NCI-H2227 (cell line): ENCODE results near the gene PPID.
"Not testable (repeated sequence)": the region's sequence is repeated elsewhere in the genome, so short reads cannot be mapped to it uniquely, and the experiment has no call there.

ENCODE experiments used
- DNase-seq: peaks from one replicate; lab custom pipeline; 2025; ENCODE audit not compliant: unreplicated experiment; lab: John Stamatoyannopoulos, UW

Gene PPID

DNA sequence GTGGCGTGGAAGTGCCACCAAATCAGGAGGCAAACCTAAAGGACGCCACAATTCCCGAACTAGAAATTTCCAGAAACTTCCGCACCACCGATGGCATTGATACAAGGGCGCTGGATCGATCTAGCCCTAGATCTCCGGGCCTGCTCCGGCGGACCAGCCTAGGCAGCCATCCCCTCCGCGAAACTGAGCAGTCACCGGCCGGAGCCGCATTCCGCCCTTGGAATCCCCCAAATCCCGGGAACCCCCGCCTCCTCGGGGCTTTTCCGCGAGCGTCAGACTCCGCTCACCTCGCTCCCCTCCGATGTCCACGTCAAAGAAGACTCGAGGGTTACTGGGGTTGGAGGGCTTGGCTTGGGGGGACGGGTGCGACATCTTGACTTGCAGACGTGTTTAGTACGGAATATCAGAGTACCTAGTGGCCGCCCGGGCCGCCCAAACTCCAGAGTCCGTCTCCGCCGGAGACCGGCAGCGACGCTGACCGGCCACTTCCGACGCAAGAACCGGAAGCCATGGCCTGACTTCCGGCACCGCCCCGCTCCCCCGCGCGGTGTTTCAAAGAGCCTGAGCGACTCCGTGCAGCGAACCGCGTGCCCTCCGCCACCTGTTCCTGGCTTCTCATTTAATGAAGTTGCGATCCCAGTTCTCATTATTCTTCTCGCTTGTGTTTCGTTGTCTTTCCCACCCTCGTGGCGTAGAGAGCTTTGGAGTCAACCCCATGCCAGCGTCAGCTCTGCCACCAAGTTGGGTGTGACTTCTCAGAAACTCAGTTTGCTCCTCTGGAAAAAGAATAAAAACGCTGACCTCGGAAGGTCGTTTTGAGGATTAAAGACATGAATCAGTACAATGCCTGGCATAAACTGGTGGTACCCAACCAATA, at the start of gene PPID:
TSS of gene PPID (minus strand) at position 480 of the 877 bp plus-strand sequence. CDS start at position 372, 108 bp downstream.
- peak; percentile 84 for DNase-seq

DNA sequence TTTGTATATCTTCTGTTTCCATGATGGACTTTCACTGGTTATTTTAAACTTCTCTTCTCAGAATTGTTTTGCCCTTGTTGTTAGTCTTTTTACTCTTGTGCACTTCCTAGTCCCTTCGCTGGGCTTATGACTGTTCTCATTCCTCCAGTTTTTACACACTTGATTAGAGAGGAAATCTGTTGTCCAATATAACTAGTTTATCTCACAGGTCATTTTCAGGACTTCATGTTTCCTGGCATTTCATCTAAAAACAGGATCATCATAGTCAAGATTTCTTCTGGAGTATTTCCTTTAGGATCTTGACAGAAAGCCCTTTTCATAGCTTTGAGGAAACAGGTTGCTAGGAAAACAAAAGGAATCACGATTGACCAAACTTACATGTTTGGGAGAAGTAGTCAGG, 48.6 kb upstream of the PPID start:
- DNase-seq, result no peak

DNA sequence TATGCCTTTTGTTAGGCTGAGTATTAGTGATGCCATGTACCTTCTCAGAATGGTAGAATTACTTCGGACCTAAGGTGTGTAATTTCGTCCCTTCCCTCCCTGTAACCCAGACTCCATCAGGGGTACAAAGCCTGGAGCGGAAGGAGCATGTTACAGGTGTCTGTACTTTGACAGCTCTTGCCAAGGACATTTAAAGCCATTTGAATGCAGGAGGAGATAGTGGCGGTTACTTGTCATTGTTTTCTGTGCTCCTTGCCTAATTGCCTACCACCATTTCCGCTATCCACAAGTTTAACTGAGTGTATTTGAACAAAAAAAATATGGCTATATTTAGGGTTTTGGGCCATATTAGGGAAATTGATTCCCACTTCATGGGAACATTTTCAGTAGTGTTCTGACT, 47.5 kb upstream of the PPID start:
- no peak for DNase-seq

DNA sequence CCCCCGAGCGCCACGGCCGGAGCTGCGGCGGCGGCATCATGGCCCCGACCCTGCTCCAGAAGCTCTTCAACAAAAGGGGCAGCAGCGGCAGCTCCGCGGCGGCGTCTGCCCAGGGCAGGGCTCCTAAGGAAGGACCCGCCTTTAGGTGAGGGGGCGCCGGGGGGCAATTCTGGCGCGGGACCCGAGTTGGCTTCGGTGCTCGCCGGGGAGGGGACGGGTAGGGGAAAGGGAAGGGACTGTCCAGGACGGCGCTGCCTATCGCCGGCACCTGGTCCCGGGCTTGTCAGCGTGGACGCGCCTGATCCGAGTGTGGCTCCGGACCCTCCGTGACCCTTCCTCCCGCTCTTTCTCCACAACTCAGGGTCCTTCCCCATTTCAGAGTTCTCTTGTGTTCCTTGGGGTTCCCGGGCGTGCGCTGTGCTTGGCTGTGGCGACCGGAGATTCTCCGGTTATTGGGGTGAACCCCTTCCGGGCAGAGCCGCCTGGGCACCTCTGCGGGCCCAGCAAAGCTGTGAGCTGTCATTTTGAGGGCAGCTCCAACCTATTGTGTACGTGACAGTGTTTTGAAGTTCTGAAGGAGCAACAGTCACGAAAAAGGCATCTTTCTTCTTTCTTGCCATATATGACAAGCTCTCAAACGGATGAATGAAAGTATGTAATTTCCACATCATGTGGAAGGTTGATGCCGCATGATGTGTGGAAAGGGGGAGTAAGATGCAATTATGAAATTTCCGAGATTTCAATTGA, 46.2 kb upstream of the PPID start:
- peak; percentile 44 for DNase-seq

DNA sequence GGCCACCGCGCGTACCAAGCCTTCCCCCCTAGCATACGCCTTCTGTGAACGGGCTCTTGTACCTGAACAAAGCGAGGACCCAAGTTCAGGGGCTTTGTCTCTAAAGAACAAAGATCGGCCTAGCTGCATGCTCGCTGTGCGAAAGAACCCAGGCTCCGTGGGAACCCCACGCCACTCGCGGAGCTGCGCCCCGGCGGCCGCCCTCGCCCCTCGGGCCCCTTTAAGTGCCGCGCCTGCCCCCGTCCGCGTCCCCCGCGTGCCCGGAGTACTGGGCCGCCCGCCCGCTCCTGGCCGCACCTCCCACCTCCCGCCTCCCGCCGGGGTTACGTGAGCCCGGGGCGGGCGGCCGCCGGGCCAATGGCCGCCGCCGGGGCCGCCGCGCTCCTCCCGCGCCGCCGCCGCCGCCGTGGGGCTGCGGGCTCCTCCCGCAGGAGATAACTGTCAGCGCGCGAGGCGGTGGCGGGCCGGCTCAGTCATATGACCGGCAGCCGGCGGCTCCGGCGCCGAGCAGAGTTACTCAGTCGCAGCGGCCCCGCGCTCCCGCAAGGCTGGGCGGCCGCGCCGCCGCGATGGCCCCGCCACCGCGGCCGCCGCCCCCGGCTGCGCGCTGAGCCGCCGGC, 45.5 kb upstream of the PPID start, which contains the start of gene FNIP2:
TSS of gene FNIP2 (plus strand) at position 472 of the 620 bp plus-strand sequence. CDS start 187 bp downstream, outside the sequence.
- DNase-seq, result peak; percentile 87

DNA sequence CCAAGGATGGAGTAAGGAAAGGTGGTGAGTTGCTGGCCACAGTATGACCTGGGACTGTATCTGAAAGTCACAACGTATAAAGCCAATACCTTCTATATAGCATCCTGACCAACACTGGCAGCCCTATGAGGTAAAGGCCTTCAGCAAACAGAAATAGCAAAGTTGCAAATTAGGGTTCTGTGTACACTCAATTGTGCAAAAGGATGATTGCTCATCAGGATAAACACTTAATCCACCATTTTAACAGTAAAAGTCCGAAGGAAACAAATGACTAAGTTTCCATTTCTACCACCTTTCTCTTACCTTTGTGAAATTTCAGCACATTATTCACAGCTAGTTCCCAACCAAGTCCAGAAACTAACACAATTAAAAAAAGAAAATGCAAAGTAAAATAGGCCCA, 44.3 kb upstream of the PPID start:
- no peak for DNase-seq

DNA sequence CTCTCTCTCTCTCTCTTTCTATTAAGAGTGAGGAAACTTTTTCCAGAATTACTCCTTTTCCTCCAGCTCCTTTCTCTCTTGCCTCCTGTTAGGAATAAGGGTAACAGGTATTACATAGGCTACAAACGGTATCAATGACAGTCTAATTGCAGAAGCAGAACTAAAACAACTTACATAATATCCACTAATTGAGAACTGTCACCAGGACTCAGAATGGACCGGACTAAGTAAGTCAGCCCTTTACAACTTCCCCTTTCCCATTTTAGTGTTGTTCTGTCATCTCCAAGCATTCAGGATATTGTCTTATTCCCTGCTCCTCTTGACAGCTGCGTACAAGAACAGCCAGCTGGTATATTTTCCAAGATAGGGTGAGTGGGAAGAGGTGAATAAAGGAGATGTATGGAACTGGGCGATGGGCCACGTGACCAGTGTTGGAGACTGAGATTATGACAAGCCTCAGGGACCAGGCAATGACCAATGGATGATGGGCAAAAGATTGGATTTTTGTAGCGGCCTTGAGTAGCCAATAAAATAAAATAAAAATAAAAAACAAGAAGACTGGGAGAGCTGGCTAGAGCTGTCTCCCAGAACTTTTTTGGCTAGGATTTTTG, 43.3 kb upstream of the PPID start:
- DNase-seq, result no peak

DNA sequence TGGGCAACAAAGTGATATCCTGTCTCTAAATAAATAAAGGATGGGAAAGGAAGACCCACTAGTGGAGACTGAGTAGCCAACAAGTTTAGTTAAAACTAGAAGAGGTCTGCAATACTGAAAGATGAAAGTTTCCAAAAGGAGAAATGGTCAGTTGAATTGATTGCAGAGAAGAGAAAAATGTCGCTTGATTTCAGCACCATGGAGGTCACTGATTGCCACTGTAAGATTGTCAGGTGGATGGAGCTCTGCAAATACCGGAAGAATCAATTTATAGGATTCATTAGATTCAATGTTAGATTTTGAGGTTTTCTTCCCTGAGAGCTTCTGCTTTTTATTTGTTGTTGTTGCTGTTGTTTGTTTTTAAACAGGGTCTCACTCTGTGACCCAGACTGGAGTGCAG, 40.3 kb upstream of the PPID start:
- no peak for DNase-seq

DNA sequence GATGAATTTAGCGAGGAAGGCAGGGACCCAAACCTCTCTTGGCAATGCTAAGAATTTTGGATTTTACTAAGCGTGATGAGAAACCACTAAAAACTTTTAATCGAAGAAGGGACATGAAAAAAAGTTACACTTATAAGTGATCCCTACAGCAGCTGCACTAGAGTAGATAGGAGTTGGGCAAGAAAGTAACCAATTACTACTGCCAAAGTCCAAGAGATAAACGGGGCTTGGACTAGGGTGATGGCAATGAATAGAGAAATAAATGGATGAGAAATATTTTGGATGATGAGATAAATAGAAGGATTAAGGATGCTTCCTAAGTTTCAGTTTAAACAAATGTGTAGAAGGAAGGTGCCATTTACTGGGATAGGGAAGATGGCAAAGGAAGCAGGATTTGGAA, 39.4 kb upstream of the PPID start:
- no peak for DNase-seq

DNA sequence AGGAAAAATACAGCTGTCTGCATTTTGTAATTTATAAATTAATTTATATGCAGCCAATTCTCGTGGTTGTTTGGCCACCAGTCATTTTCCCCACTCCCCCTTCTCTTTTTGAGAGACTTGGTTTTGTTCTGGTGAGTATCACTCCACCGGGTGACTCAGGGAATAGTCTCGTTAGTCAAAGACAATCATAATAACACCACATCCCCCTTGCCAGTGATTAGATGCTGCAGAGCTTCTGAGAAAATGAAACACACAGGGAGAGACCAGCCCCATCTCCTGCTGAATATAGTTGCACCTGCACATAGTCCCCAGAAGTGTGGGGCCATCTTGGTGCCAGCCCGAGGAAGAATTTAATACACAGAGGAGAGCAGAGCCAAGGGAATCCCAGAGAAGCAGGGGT, 37.7 kb upstream of the PPID start:
- no peak for DNase-seq

DNA sequence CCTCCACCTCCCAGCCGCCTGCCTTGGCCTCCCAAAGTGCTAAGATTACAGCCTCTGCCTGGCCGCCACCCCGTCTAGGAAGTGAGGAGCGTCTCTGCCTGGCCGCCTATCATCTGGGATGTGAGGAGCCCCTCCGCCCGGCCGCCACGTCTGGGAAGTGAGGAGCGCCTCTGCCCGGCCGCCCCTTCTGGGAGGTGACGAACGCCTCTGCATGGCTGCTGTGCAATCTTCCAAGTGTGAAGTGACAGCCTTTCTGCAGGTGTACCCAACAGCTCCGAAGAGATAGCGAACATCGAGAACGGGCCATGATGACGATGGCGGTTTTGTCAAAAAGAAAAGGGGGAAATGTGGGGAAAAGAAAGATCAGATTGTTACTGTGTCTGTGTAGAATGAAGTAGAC, 36.3 kb upstream of the PPID start:
- DNase-seq, result not testable (repeated sequence)

DNA sequence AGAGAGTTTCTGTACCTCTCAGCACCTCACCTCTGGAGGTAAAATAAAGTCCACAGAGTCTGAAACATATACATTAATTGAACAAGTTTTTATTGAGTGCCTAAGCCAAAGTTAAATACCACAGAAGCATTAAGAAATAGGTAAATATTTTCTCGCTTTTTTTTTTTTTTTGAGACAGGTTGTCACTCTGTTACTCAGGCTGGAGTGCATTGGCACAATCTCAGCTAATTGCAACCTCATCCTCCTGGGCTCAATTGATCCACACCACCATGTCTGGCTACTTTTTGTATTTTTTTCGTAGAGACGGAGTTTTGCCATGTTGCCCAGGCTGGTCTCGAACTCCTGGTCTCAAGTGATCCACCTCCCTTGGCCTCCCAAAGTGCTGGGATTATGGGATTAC, 35.5 kb upstream of the PPID start:
- DNase-seq, result no peak

DNA sequence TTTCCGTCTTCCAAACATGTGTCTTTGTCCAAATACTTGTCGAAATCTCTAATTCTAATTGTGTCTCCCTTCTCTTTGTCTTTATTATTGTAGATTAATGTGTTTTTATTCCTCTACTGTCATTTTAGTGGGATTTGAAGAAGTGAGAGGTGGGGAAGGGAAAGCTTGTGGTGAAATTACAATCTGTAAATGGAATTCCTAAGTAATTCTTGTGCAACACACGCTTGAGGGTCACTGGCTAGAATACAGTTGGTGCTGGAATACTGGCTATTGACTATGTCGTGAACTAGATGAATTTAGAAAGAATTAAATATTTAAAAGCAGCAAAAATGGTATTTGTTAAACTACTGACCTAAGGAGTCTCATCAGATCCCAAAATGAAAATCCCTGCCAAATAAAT, 34.9 kb upstream of the PPID start:
- DNase-seq, result no peak

DNA sequence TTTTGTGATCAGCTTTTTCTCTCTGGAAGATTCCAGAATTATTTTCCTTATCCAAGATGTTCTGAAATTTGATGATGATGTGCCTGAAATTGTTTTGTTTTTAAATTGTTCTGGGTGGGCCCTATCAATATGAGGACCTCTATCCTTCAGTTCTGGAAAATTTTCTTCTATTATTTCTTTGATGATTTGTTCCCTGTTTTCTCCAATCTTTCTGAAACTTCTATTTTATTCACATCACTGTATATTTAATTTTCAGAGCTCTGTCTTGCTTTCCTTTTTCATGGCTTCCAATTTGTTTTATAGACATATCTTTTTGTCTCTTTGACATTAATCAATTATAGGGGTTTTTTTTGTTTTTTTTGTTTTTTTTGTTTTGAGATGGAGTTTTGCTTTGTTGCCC, 33.4 kb upstream of the PPID start:
- DNase-seq, result no peak

DNA sequence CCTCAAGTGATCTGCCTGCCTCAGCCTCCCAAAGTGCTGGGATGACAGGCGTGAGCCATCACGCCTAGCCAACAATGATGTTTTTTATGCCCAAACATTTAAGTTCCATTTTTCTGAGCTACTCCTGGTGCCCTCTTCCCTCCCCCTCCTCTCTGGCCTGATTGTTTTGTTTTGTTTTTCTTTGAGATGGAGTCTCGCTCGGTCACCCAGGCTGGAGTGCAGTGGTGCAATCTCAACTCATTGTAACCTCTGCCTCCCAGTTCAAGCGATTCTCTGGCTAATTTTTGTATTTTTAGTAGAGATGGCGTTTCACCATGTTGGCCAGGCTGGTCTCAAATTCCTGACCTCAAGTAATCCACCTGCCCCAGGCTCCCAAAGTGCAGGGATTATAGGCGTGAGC, 32.6 kb upstream of the PPID start:
- DNase-seq, result not testable (repeated sequence)

DNA sequence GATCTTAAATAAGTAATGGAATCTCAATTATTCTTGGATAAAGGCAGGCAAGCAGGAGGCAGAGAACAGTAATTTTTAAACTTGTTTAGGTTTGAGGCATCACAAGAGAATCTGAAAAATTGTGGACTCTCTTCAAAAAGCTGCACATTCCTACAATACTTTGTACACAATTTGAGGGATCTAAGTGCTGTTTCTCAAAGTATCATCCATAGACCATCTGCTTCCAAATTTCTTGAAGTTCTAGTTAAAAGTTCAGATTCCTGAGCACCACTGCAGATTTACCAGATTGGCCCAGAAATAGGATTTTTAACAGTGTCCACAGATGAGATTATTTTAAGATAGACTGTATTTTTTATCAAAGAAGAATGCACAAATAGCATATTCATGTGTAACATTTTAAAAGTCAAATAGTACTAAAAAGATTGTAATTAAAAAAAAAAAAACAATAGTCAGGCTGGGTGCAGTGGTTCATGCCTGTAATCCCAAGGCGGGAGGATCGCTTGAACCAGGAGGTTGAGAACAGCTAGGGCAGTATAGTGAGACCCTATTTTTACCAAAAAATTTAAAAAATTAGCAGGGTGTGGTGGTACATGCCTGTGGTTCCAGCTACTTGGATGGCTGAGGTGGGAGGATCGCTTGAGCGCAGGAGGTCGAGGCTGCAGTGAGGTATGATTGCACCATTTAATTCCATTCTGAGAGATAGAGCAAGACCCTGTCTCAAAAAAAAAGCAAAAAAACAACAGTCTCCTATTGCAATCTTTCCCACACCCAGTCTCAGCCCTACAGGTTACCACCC, 31.4 kb upstream of the PPID start:
- DNase-seq, result no peak

DNA sequence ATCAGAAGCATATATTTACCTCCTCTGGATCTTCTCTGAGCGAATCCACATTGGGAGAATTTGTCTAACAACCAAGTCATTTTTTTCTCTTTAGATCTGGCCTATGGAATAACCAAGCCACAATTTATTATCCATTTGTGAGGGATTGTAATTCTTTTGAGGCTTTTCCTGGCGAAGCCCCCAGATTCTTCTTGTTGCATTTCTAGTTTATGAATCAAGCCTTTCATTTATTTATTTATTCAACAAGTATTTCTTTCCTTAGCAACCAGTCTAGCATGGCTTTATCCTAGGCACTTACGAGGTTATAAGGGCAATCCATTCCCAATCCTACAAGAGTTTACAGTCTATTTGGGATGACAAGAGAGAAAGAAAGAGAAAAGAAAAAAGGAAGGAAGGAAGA, 27.2 kb upstream of the PPID start:
- DNase-seq, result no peak

DNA sequence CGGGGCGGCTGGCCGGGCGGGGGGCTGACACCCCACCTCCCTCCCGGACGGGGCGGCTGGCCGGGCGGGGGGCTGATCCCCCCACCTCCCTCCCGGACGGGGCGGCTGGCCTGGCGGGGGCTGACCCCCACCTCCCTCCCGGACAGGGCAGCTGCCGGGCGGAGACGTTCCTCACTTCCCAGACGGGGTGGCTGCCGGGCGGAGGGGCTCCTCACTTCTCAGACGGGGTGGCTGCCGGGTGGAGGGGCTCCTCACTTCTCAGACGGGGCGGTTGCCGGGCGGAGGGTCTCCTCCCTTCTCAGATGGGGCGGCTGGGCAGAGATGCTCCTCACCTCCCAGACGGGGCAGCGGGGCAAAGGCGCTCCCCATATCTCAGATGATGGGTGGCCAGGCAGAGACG, 23.3 kb upstream of the PPID start:
- not testable (repeated sequence) for DNase-seq

DNA sequence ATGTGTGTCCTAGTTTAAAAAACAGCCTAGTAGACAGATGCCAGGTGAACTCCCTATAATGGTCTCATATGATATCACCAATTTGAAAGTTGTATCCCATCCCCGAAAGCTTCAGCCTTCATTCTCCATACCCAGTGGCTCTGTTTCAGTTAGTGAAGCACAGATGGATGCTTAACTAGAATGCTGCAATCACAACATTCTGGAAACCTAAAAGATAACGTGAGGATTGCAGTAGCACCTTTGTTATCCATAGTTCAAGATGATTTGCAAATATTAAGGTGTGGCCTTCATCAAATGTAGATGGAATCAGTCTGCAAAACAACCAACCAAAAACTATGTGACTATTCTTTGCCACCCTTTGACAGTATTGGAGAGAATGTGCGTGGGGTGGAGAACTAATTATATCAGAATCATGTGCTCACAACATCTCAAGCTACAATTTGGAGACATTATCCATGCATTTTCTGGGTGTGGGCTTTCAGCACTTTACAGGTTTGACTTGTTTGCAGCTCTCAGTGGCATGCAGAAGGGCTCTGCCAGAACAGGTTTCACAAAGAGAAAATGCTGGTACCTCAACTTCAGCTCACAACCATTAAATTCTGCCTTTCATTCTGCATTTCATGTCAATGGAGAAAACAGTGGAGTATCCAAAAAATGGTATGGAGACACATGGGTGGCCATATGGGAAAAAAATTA, 18.3 kb upstream of the PPID start:
- DNase-seq, result no peak

DNA sequence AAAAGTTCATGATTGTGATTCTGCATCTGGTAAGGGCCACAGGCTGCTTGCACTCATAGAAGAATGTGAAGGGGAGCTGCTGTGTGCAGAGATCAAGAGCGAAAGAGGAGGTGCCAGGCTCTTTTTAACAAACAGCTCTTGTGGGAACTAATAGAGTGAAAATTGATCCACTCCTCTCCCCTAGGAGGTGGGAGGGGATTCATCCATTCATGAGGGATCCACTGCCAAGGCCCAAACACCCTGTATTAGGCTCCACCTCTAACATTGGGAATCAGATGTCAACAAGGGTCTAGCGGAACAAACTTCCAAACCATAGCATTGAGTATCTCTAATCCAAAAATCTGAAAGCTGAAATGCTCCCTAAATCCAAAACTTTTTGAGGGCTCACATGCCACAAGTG, 16.4 kb upstream of the PPID start:
- DNase-seq, result no peak
